ENCODE results near the gene KCNQ1. TPM values are rescaled to one million over a fixed set of nuclear protein-coding genes. Genes with fewer than 3 reads are reported as not detected.
A peak's percentile ranks its signal among the peaks of the same experiment; 100 is the strongest.

KCNQ1 gene
- total and polyA plus RNA-seq, 2 donors (not counting 3 experiments of a cell fraction or from before 2014, with no cell fraction given) = 0.07 to 0.09 TPM

GRCh38 chr11:2885678-2886081 lies 440.9 kb downstream of the KCNQ1 start, which contains the start of gene CDKN1C:
TSS of gene CDKN1C (minus strand) at chr11:2885775. CDS start at chr11:2885456, 319 bp downstream.
- peak within 1 kb of the TSS in 2 of 3 experiments; percentile 12 to 44 for H3K4me3 ChIP-seq (replicated peaks in 1 of 3; ENCODE audit: insufficient read depth in 1 of 3, low read depth in 1 of 3, low read length in 3 of 3)
- H3K27me3 ChIP-seq (ENCODE audit: control insufficient read depth in 2 of 2, insufficient read depth in 2 of 2, low read length in 2 of 2) = peaks cover 3 to 14% of the 10 kb centered on the region in 2 experiments
- no peaks in the 10 kb centered on the region for H3K9me3 ChIP-seq (replicated peaks; ENCODE audit: control insufficient read depth, insufficient read depth, low read length)
- peak within 1 kb of the TSS; percentile 84 for H2AFZ ChIP-seq (ENCODE audit: low read depth, low read length)
- H3K4me1 ChIP-seq (ENCODE audit: control insufficient read depth, extremely low read depth, insufficient read depth, low read length) = peaks cover 8% of the 10 kb centered on the region
- DNase-seq (ENCODE audit: low read depth, low spot score) (peak; percentile 88), FAIRE-seq (peak; percentile 55)
- H3K79me2 ChIP-seq (ENCODE audit: control insufficient read depth, insufficient read depth, low read length) = no peaks in the 10 kb centered on the region
- intact Hi-C loops (cut with micrococcal nuclease) (loop anchor here (5.0 to 10.0 kb wide), 3 partner anchors 111 to 581 kb away; partner anchors contain the start of genes C11orf21 and TSPAN32), dilution Hi-C loops (cut with MboI; ENCODE audit: extremely low pct_ligation_motif_present, low sequenced_read_pairs) (no loop called here)
- H3K36me3 ChIP-seq (ENCODE audit: control insufficient read depth in 2 of 2, extremely low read depth in 1 of 2, insufficient read depth in 2 of 2, low read length in 2 of 2) = no peaks in the 10 kb centered on the region
- TF ChIP-seq EZH2 (IDR thresholded peaks at IDR 0.05; ENCODE audit: borderline replicate concordance, low read depth, low read length, severe bottlenecking) = no peak
- ChIA-PET CTCF (interaction anchor here (1.0 to 16.2 kb wide), 3 partner anchors 352 to 691 kb away, joined by 3 to 711 read pairs (median 3); no protein-coding TSS in a partner anchor), POLR2A (interaction anchor here (1.7 kb wide), 1 partner anchor 43 kb away, joined by 5 read pairs; the partner anchor contains the start of gene PHLDA2)
- BruUV-seq (replicated peaks) = no TSS peak
- no peaks in the 10 kb centered on the region for H3K9me1 ChIP-seq (replicated peaks; ENCODE audit: control insufficient read depth, extremely low read depth, insufficient read depth, low read length)
- H3K27ac ChIP-seq (ENCODE audit: insufficient read depth, low read depth, low read length) = no peak within 1 kb of the TSS
- H3K4me2 ChIP-seq (ENCODE audit: insufficient read depth, low read length) = peak within 1 kb of the TSS; percentile 73
- no peak within 1 kb of the TSS for H3K9ac ChIP-seq (replicated peaks; ENCODE audit: extremely low read depth, insufficient read depth, low read length)
- H4K20me1 ChIP-seq (replicated peaks; ENCODE audit: control insufficient read depth, extremely low read depth, insufficient read depth, low read length) = no peaks in the 10 kb centered on the region

GRCh38 chr11:2886191-2886894 lies 441.5 kb downstream of the KCNQ1 start:
- DNase-seq (ENCODE audit: low read depth, low spot score) = peak; percentile 39
- peak overlapping the region; percentile 12 for H2AFZ ChIP-seq (ENCODE audit: low read depth, low read length)
- H3K9ac ChIP-seq (replicated peaks; ENCODE audit: extremely low read depth, insufficient read depth, low read length) = no peak overlapping the region
- TF ChIP-seq CTCF (IDR thresholded peaks at IDR 0.05; ENCODE audit: extremely low read depth in 1 of 2, insufficient read depth in 1 of 2, low read depth in 1 of 2, low read length in 2 of 2) (peak in 1 of 2 donors; percentile 31), FOS (IDR thresholded peaks at IDR 0.05; ENCODE audit: borderline replicate concordance, insufficient read depth, low read length) (no peak)
- no peak for FAIRE-seq
- H3K4me1 ChIP-seq (ENCODE audit: control insufficient read depth, extremely low read depth, insufficient read depth, low read length) = peaks cover 8% of the 10 kb centered on the region
- no peaks in the 10 kb centered on the region for H3K9me1 ChIP-seq (replicated peaks; ENCODE audit: control insufficient read depth, extremely low read depth, insufficient read depth, low read length)
- CTCF ChIA-PET = interaction anchor here (16.2 kb wide), 1 partner anchor 352 kb away, joined by 711 read pairs; no protein-coding TSS in a partner anchor
- H4K20me1 ChIP-seq (replicated peaks; ENCODE audit: control insufficient read depth, extremely low read depth, insufficient read depth, low read length) = no peaks in the 10 kb centered on the region
- no peaks in the 10 kb centered on the region for H3K9me3 ChIP-seq (replicated peaks; ENCODE audit: control insufficient read depth, insufficient read depth, low read length)
- H3K36me3 ChIP-seq (ENCODE audit: control insufficient read depth in 2 of 2, extremely low read depth in 1 of 2, insufficient read depth in 2 of 2, low read length in 2 of 2) = no peaks in the 10 kb centered on the region
- BruUV-seq (replicated peaks) = no TSS peak
- dilution Hi-C loops (cut with MboI; ENCODE audit: extremely low pct_ligation_motif_present, low sequenced_read_pairs) (no loop called here), intact Hi-C loops (cut with micrococcal nuclease) (loop anchor here (5.0 to 10.0 kb wide), 3 partner anchors 112 to 582 kb away; partner anchors contain the start of genes C11orf21 and TSPAN32)
- no peaks in the 10 kb centered on the region for H3K79me2 ChIP-seq (ENCODE audit: control insufficient read depth, insufficient read depth, low read length)
- H3K27ac ChIP-seq (ENCODE audit: insufficient read depth, low read depth, low read length) = no peak overlapping the region
- no peak overlapping the region for H3K4me2 ChIP-seq (ENCODE audit: insufficient read depth, low read length)
- H3K27me3 ChIP-seq (ENCODE audit: control insufficient read depth in 2 of 2, insufficient read depth in 2 of 2, low read length in 2 of 2) = peaks cover 3 to 14% of the 10 kb centered on the region in 2 experiments
- peak overlapping the region in 1 of 3 experiments; percentile 21 for H3K4me3 ChIP-seq (replicated peaks in 1 of 3; ENCODE audit: insufficient read depth in 1 of 3, low read depth in 1 of 3, low read length in 3 of 3)
- POLR2A ChIA-PET = interaction anchor here (1.7 kb wide), 1 partner anchor 43 kb away, joined by 5 read pairs; the partner anchor contains the start of gene PHLDA2
